HepG2 (cell line): ENCODE data around the gene GNRH2. TPM values are rescaled to one million over a fixed set of nuclear protein-coding genes. Genes with fewer than 3 reads are reported as not detected.

ENCODE experiments used
- AHR ChIP-seq: IDR thresholded peaks from 2 replicates; pipeline ENCODE4 v1.6.1; 2018; ENCODE audit warnings: missing genetic modification reagents, missing compliant biosample characterization
- CAMTA2 ChIP-seq: sonication (generic); formaldehyde crosslinking; IDR thresholded peaks from 2 replicates; pipeline ENCODE4 v1.4.0; 2020; ENCODE audit warnings: mild to moderate bottlenecking, missing genetic modification reagents, borderline replicate concordance
- FOXP1 ChIP-seq, 2 experiments: fragments of 450-650 bp in 1 of 2; IDR thresholded peaks; 2 replicates each; pipeline ENCODE4 v1.6.1; 2017 to 2018; ENCODE audit warnings: antibody characterized with exemption in 1 of 2
- IRX3 ChIP-seq: sonication (generic); formaldehyde crosslinking; IDR thresholded peaks from 2 replicates; pipeline ENCODE4 v1.8.1; 2023; ENCODE audit warnings: mild to moderate bottlenecking, low read depth, missing genetic modification reagents, borderline replicate concordance
- LCORL ChIP-seq, 2 experiments: fragments of 450-650 bp in 1 of 2; sonication (generic) in 1 of 2; formaldehyde crosslinking in 1 of 2; IDR thresholded peaks; 2 replicates each; pipeline versions ENCODE4 v1.5.0 to v1.6.1; 2017 to 2020; ENCODE audit warnings: antibody characterized with exemption in 1 of 2, missing genetic modification reagents in 1 of 2
- SMYD3 ChIP-seq: sonication (generic); formaldehyde crosslinking; IDR thresholded peaks from 2 replicates; pipeline ENCODE4 v1.8.1; 2023; ENCODE audit warnings: mild to moderate bottlenecking, missing genetic modification reagents
- SOX13 ChIP-seq, 3 experiments: fragments of 450-650 bp in 1 of 3; sonication (generic) in 1 of 3; formaldehyde crosslinking in 1 of 3; IDR thresholded peaks in 2 of 3; conservative IDR thresholded peaks in 1 of 3; 2 replicates each; pipeline versions ENCODE4 v1.5.0 to v1.6.1; 2016 to 2020; ENCODE audit warnings: antibody characterized with exemption in 1 of 3, mild to moderate bottlenecking in 1 of 3, missing compliant biosample characterization in 1 of 3, missing genetic modification reagents in 1 of 3, moderate library complexity in 1 of 3
- THYN1 ChIP-seq: sonication (generic); formaldehyde crosslinking; IDR thresholded peaks from 2 replicates; pipeline ENCODE4 v1.8.1; 2023; ENCODE audit warnings: low read depth, mild to moderate bottlenecking, moderate library complexity, missing genetic modification reagents, borderline replicate concordance
- TP53 ChIP-seq: sonication (generic); formaldehyde crosslinking; conservative IDR thresholded peaks from 2 replicates; pipeline ENCODE4 v1.4.0; 2020; ENCODE audit warnings: missing genetic modification reagents
- ZFAT ChIP-seq: sonication (generic); formaldehyde crosslinking; conservative IDR thresholded peaks from 2 replicates; pipeline ENCODE4 v1.8.1; 2023; ENCODE audit warnings: missing genetic modification reagents, inconsistent platforms
- ZFP37 ChIP-seq: sonication (generic); formaldehyde crosslinking; IDR thresholded peaks from 2 replicates; pipeline ENCODE4 v1.4.0; 2020; ENCODE audit warnings: missing genetic modification reagents, borderline replicate concordance
- ZNF616 ChIP-seq: sonication (generic); formaldehyde crosslinking; IDR thresholded peaks from 2 replicates; pipeline ENCODE4 v1.5.0; 2020; ENCODE audit warnings: low read depth, mild to moderate bottlenecking, missing genetic modification reagents
- ZSCAN25 ChIP-seq: sonication (generic); formaldehyde crosslinking; IDR thresholded peaks from 2 replicates; pipeline ENCODE4 v1.8.0; 2022; ENCODE audit warnings: mild to moderate bottlenecking, missing genetic modification reagents
- polyA plus RNA-seq, 8 experiments: library from polyadenylated mRNA; depleted of rRNA in 3 of 8; stranded (reverse) in 7 of 8; unstranded in 1 of 8; fragments of >200 nt; fragmentation: Illumina TruSeq in 4 of 8; extraction: Trizol in 4 of 8; gene quantifications; 2 replicates each; pipeline versions ENCODE4 v1.2.1 to v1.2.3, GENCODE V29; 2011 to 2016; ENCODE audit warnings: low read depth in 4 of 8, missing spikeins in 1 of 8, mixed read lengths in 1 of 8; ENCODE audit not compliant: insufficient read depth in 1 of 8
- total RNA-seq, 5 experiments: library from RNA; depleted of rRNA; stranded (reverse); fragments of >200 nt; fragmentation: Illumina TruSeq; extraction: Trizol; gene quantifications; 2 replicates each; pipeline ENCODE4 v1.2.3, GENCODE V29; 2016; ENCODE audit warnings: low read depth in 1 of 5
- TF ChIP-seq, protein P1 (sequence below): sonication (generic); formaldehyde crosslinking; IDR thresholded peaks from 2 replicates; pipeline ENCODE4 v1.4.0; 2020; ENCODE audit warnings: missing genetic modification reagents, low read depth, mild to moderate bottlenecking, borderline replicate concordance
- TF ChIP-seq, protein P2 (sequence below): sonication (generic); formaldehyde crosslinking; IDR thresholded peaks from 2 replicates; pipeline ENCODE4 v1.5.1; 2020; ENCODE audit warnings: missing genetic modification reagents, mild to moderate bottlenecking, borderline replicate concordance
- TF ChIP-seq, protein P3 (sequence below): sonication (generic); formaldehyde crosslinking; IDR thresholded peaks from 2 replicates; pipeline ENCODE4 v1.8.1; 2023; ENCODE audit warnings: mild to moderate bottlenecking, missing genetic modification reagents
- TF ChIP-seq, protein P4 (sequence below): IDR thresholded peaks from 2 replicates; pipeline ENCODE4 v1.6.1; 2016; ENCODE audit warnings: control low read depth
- TF ChIP-seq, protein P5 (sequence below): IDR thresholded peaks from 2 replicates; pipeline ENCODE4 v1.6.1; 2016; ENCODE audit warnings: mild to moderate bottlenecking
- TF ChIP-seq, protein P6 (sequence below): sonication (generic); formaldehyde crosslinking; IDR thresholded peaks from 2 replicates; pipeline ENCODE4 v1.4.0; 2020; ENCODE audit warnings: mild to moderate bottlenecking, missing genetic modification reagents
- TF ChIP-seq, protein P7 (sequence below): sonication (generic); IDR thresholded peaks from 2 replicates; pipeline ENCODE4 v1.6.1; 2016; ENCODE audit warnings: low read depth, borderline replicate concordance

The GNRH2 gene
- total and polyA plus RNA-seq, 2 of the 13 experiments (the other 11 are each of a cell fraction or from before 2014, with no cell fraction given): 0.28 TPM; not detected in 1

DNA sequence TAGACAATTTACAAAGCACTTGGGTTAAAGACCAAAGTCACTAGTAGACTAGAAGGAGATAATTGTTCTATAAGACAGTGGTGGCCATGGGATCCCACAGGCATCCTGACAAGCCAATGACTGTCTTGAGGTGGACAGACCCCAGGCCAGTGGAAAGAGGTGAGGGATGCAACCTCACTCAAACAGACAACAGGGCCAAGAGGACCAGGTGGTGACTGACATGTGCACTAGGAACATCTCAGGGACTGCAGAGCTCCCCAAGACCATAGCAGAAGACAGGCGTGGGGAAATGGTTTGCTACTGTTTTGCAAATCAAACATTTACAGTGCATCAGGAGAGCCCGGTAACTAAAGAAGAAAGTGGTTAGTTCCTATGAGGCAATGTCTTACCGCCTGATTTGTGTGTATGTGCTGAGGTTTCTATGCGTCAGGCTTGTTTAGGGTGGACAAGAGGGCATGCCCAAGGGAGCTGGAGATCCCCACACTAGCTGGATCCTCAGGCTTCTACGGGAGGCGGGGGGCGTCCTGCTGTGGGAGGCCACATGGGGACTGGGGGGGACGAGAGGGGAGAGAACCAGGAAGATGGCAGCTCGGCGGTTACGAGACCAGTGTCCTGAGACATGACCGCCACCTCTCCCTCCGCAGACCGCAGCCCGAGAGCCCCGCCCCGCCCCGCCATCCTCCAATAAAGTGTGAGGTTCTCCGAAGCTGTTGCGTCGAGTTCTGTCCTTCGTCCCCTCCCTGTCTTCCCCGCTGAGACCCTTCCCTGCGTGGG is 1.8 kb downstream of the GNRH2 start (continued):
- TF ChIP-seq, protein P1, sequence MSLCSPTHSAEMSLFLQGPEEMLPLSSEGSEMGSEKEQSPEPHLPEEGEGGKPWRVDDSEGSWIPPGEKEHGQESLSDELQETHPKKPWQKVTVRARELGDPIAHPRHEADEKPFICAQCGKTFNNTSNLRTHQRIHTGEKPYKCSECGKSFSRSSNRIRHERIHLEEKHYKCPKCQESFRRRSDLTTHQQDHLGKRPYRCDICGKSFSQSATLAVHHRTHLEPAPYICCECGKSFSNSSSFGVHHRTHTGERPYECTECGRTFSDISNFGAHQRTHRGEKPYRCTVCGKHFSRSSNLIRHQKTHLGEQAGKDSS (CRISPR knock-in tag): no peak
- TF ChIP-seq TP53 (CRISPR knock-in tag): no peak
- no peak for TF ChIP-seq ZFAT (CRISPR knock-in tag)
- TF ChIP-seq, protein P2, sequence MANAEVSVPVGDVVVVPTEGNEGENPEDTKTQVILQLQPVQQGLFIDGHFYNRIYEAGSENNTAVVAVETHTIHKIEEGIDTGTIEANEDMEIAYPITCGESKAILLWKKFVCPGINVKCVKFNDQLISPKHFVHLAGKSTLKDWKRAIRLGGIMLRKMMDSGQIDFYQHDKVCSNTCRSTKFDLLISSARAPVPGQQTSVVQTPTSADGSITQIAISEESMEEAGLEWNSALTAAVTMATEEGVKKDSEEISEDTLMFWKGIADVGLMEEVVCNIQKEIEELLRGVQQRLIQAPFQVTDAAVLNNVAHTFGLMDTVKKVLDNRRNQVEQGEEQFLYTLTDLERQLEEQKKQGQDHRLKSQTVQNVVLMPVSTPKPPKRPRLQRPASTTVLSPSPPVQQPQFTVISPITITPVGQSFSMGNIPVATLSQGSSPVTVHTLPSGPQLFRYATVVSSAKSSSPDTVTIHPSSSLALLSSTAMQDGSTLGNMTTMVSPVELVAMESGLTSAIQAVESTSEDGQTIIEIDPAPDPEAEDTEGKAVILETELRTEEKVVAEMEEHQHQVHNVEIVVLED: no peak
- TF ChIP-seq ZFP37 (CRISPR knock-in tag): peak; percentile 8; the same call in 1 of the 2 replicates
- peak; percentile 63; the same call in 1 of the 2 replicates for TF ChIP-seq CAMTA2 (CRISPR knock-in tag)
- no peak for TF ChIP-seq FOXP1 (IDR thresholded peaks at IDR 0.05)
- no peak for TF ChIP-seq FOXP1 (CRISPR knock-in tag; IDR thresholded peaks at IDR 0.05)
- peak; percentile 89 for TF ChIP-seq SMYD3
- no peak for TF ChIP-seq ZNF616 (CRISPR knock-in tag)
- TF ChIP-seq AHR (CRISPR knock-in tag): no peak
- TF ChIP-seq, protein P3, sequence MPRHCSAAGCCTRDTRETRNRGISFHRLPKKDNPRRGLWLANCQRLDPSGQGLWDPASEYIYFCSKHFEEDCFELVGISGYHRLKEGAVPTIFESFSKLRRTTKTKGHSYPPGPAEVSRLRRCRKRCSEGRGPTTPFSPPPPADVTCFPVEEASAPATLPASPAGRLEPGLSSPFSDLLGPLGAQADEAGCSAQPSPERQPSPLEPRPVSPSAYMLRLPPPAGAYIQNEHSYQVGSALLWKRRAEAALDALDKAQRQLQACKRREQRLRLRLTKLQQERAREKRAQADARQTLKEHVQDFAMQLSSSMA (CRISPR knock-in tag): peak; percentile 44; the same call in 1 of the 2 replicates
- TF ChIP-seq LCORL (IDR thresholded peaks at IDR 0.05): no peak
- no peak for TF ChIP-seq LCORL (CRISPR knock-in tag; IDR thresholded peaks at IDR 0.05)
- TF ChIP-seq, protein P4, sequence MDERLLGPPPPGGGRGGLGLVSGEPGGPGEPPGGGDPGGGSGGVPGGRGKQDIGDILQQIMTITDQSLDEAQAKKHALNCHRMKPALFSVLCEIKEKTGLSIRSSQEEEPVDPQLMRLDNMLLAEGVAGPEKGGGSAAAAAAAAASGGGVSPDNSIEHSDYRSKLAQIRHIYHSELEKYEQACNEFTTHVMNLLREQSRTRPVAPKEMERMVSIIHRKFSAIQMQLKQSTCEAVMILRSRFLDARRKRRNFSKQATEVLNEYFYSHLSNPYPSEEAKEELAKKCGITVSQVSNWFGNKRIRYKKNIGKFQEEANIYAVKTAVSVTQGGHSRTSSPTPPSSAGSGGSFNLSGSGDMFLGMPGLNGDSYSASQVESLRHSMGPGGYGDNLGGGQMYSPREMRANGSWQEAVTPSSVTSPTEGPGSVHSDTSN (CRISPR knock-in tag): no peak
- TF ChIP-seq, protein P5, sequence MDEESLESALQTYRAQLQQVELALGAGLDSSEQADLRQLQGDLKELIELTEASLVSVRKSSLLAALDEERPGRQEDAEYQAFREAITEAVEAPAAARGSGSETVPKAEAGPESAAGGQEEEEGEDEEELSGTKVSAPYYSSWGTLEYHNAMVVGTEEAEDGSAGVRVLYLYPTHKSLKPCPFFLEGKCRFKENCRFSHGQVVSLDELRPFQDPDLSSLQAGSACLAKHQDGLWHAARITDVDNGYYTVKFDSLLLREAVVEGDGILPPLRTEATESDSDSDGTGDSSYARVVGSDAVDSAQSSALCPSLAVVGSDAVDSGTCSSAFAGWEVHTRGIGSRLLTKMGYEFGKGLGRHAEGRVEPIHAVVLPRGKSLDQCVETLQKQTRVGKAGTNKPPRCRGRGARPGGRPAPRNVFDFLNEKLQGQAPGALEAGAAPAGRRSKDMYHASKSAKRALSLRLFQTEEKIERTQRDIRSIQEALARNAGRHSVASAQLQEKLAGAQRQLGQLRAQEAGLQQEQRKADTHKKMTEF: no peak
- no peak for TF ChIP-seq ZSCAN25 (CRISPR knock-in tag)
- no peak for TF ChIP-seq SOX13 (IDR thresholded peaks at IDR 0.05)
- TF ChIP-seq SOX13 (CRISPR knock-in tag; conservative IDR thresholded peaks at IDR 0.05 in 1 of 2, IDR thresholded peaks at IDR 0.05 in 1 of 2): no peak
- peak; percentile 99; the same call in 1 of the 2 replicates for TF ChIP-seq THYN1
- TF ChIP-seq, protein P6, sequence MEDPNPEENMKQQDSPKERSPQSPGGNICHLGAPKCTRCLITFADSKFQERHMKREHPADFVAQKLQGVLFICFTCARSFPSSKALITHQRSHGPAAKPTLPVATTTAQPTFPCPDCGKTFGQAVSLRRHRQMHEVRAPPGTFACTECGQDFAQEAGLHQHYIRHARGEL: no peak
- 0 out of 2 replicates have a peak, but pooled peaks have one; percentile 59 for TF ChIP-seq IRX3 (CRISPR knock-in tag)
- TF ChIP-seq, protein P7, sequence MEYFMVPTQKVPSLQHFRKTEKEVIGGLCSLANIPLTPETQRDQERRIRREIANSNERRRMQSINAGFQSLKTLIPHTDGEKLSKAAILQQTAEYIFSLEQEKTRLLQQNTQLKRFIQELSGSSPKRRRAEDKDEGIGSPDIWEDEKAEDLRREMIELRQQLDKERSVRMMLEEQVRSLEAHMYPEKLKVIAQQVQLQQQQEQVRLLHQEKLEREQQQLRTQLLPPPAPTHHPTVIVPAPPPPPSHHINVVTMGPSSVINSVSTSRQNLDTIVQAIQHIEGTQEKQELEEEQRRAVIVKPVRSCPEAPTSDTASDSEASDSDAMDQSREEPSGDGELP: no peak
